BLaER1 (cell line): ENCODE data around the gene KIRREL3.

Source experiments
- H3K27ac ChIP-seq: shearing (Covaris generic); formaldehyde crosslinking; 2 replicates; pipeline ENCODE4 v1.8.1; 2022
- H3K27me3 ChIP-seq: shearing (Covaris generic); formaldehyde crosslinking; 2 replicates; pipeline ENCODE4 v1.8.1; 2022
- H3K36me3 ChIP-seq: shearing (Covaris generic); formaldehyde crosslinking; 2 replicates; pipeline ENCODE4 v1.8.1; 2022
- H3K4me1 ChIP-seq: shearing (Covaris generic); formaldehyde crosslinking; 2 replicates; pipeline ENCODE4 v1.8.1; 2022
- H3K4me2 ChIP-seq: shearing (Covaris generic); formaldehyde crosslinking; 2 replicates; pipeline ENCODE4 v1.8.1; 2022
- H3K4me3 ChIP-seq: shearing (Covaris generic); formaldehyde crosslinking; 2 replicates; pipeline ENCODE4 v1.8.1; 2022
- H3K9ac ChIP-seq: shearing (Covaris generic); formaldehyde crosslinking; 2 replicates; pipeline ENCODE4 v1.8.1; 2022
- H3K9me3 ChIP-seq: shearing (Covaris generic); formaldehyde crosslinking; 2 replicates; pipeline ENCODE4 v1.8.1; 2022
- H4K20me1 ChIP-seq: shearing (Covaris generic); formaldehyde crosslinking; 2 replicates; pipeline ENCODE4 v1.8.1; 2022
- Cebpa-rat ChIP-seq: shearing (Covaris generic); IDR thresholded peaks from 2 replicates; pipeline ENCODE4 v1.8.1; 2022

KIRREL3 gene

GRCh38 chr11:126640186-126640585 lies 360.4 kb downstream of the KIRREL3 start:
- Histone ChIP-seq H3K4me1 (no peaks in the 10 kb centered on the region), H3K9ac (no peak overlapping the region), H3K4me2 (no peak overlapping the region), H3K36me3 (no peaks in the 10 kb centered on the region), H3K4me3 (no peak overlapping the region), H3K9me3 (no peaks in the 10 kb centered on the region), H4K20me1 (no peaks in the 10 kb centered on the region), H3K27me3 (no peaks in the 10 kb centered on the region), H3K27ac (no peak overlapping the region)
- no peak for TF ChIP-seq Cebpa-rat

- H3K4me1 ChIP-seq = no peaks in the 10 kb centered on the region
- H3K27me3 ChIP-seq = no peaks in the 10 kb centered on the region
- H3K27ac ChIP-seq = no peak overlapping the region
- no peaks in the 10 kb centered on the region for H3K36me3 ChIP-seq
- H4K20me1 ChIP-seq = no peaks in the 10 kb centered on the region
- no peak overlapping the region for H3K9ac ChIP-seq
- no peak overlapping the region for H3K4me2 ChIP-seq
- H3K9me3 ChIP-seq = no peaks in the 10 kb centered on the region
- no peak overlapping the region for H3K4me3 ChIP-seq
- TF ChIP-seq Cebpa-rat = no peak
These were observed 360.9 kb downstream of the KIRREL3 start for GRCh38 chr11:126639692-126640091.

DNA sequence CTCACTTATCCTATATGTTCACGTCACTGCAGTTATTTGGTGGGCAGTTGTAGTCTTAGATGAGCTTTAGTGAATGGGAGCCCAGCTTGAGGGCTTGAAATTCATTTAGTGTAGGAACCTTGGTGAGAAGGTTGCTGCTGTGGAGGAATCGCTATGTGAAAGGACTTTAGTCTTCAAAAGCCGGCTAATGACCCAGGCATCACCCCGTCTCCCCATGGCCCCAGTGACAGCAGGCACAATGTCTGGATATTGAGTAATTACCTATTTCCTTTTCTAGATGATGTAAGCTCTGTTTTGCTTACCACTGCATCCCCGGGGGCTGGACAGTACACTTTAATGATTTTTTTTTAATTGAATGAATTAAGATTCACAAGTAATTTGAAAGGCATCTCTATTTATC lies 361.9 kb downstream of the KIRREL3 start:
- no peaks in the 10 kb centered on the region for H3K36me3 ChIP-seq
- H3K27ac ChIP-seq = no peak overlapping the region
- H4K20me1 ChIP-seq = no peaks in the 10 kb centered on the region
- no peaks in the 10 kb centered on the region for H3K9me3 ChIP-seq
- no peak overlapping the region for H3K9ac ChIP-seq
- H3K4me1 ChIP-seq = no peaks in the 10 kb centered on the region
- no peak overlapping the region for H3K4me3 ChIP-seq
- no peak overlapping the region for H3K4me2 ChIP-seq
- TF ChIP-seq Cebpa-rat = no peak
- H3K27me3 ChIP-seq = no peaks in the 10 kb centered on the region

- Histone ChIP-seq H4K20me1 (no peaks in the 10 kb centered on the region), H3K27ac (no peak overlapping the region), H3K9me3 (no peaks in the 10 kb centered on the region), H3K4me3 (no peak overlapping the region), H3K27me3 (no peaks in the 10 kb centered on the region), H3K9ac (no peak overlapping the region), H3K4me1 (no peaks in the 10 kb centered on the region), H3K36me3 (no peaks in the 10 kb centered on the region), H3K4me2 (no peak overlapping the region)
- no peak for TF ChIP-seq Cebpa-rat
These were observed 362.8 kb downstream of the KIRREL3 start for GRCh38 chr11:126637795-126638175.

- TF ChIP-seq Cebpa-rat = no peak
- no peak overlapping the region for H3K9ac ChIP-seq
- H3K27ac ChIP-seq = no peak overlapping the region
- H3K4me3 ChIP-seq = no peak overlapping the region
- H3K4me2 ChIP-seq = no peak overlapping the region
- no peaks in the 10 kb centered on the region for H3K36me3 ChIP-seq
- H3K4me1 ChIP-seq = peaks cover 4% of the 10 kb centered on the region
- H3K27me3 ChIP-seq = no peaks in the 10 kb centered on the region
- no peaks in the 10 kb centered on the region for H3K9me3 ChIP-seq
- H4K20me1 ChIP-seq = no peaks in the 10 kb centered on the region
These were observed 363.4 kb downstream of the KIRREL3 start for GRCh38 chr11:126636911-126637794.

- Histone ChIP-seq H3K4me3 (no peak overlapping the region), H3K36me3 (no peaks in the 10 kb centered on the region), H4K20me1 (no peaks in the 10 kb centered on the region), H3K4me2 (no peak overlapping the region), H3K27me3 (no peaks in the 10 kb centered on the region), H3K4me1 (peaks cover 16% of the 10 kb centered on the region), H3K9ac (no peak overlapping the region), H3K27ac (no peak overlapping the region), H3K9me3 (no peaks in the 10 kb centered on the region)
- TF ChIP-seq Cebpa-rat = no peak
These were observed 365.1 kb downstream of the KIRREL3 start for GRCh38 chr11:126635511-126635910.

DNA sequence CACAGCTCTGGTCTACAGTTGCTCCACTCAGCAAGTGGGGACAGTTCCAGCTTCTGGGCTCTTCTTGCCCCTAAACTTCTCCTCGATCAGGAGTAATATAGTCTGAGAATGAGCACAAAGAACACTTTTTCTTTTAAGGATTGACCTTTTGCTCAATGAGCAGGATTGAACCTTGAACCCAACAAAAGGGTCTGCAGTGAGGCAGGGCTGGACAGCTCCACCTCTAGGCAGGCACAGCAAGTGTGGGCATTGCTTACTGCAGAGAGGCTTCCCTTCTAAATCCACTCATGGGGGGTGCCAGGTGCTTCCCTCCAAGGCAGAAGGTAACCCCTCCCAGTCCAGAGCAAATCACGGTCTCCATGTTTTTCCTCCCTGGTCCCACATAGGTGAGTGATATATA lies 365.6 kb downstream of the KIRREL3 start:
- Histone ChIP-seq H3K4me3 (no peak overlapping the region), H3K4me1 (peaks cover 17% of the 10 kb centered on the region), H4K20me1 (no peaks in the 10 kb centered on the region), H3K27me3 (no peaks in the 10 kb centered on the region), H3K27ac (no peak overlapping the region), H3K9me3 (no peaks in the 10 kb centered on the region), H3K9ac (no peak overlapping the region), H3K4me2 (no peak overlapping the region), H3K36me3 (no peaks in the 10 kb centered on the region)
- TF ChIP-seq Cebpa-rat = no peak

GRCh38 chr11:126633330-126633729 lies 367.2 kb downstream of the KIRREL3 start:
- Histone ChIP-seq H3K9ac (no peak overlapping the region), H3K27me3 (no peaks in the 10 kb centered on the region), H3K4me1 (peaks cover 34% of the 10 kb centered on the region), H3K27ac (no peak overlapping the region), H4K20me1 (no peaks in the 10 kb centered on the region), H3K9me3 (no peaks in the 10 kb centered on the region), H3K4me3 (no peak overlapping the region), H3K4me2 (no peak overlapping the region), H3K36me3 (no peaks in the 10 kb centered on the region)
- TF ChIP-seq Cebpa-rat = no peak

DNA sequence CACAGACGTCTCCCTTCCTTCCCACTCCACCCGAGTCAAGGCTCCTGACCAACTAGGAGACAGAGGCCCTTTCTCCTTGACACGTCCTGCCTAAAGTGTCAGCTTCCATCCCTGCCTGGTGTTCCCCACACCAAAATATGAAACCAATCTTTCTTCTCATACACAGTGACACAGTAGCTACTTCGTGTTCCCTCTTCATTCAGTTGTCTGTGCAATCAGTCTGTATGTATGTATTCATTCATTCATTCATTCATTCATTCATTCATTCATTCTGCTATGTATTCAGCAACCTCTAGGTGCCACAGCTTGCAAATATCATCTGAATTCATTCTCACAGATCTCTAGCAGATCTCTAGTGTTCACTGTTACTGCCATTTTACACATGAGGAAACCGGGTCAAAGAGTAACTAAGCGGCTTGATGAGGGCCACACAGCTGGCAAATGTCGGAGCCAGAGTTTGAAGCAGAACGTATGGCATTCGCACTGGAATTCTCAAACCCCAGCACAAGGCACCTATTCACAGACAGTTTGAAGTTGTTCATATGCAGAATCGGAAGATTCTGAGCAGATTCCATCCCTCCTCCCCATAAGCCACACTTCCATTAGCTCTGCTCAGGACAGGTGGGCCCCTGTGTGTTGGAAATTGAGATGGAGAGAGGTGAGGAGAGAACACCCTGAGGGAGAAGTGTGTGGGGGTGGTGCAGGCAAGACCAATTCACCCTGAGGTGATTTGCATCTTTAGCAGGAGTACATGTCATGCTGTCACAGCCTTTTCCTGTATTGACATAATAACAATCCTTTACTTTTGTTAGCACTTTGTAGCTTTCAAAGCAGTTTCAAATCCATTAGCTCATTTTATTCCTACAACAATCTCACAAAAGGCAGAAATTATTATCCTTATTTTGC lies 369.4 kb downstream of the KIRREL3 start:
- H3K4me3 ChIP-seq = no peak overlapping the region
- no peak for TF ChIP-seq Cebpa-rat
- peaks cover 40% of the 10 kb centered on the region for H3K4me1 ChIP-seq
- no peaks in the 10 kb centered on the region for H3K36me3 ChIP-seq
- H3K9me3 ChIP-seq = no peaks in the 10 kb centered on the region
- no peaks in the 10 kb centered on the region for H4K20me1 ChIP-seq
- H3K9ac ChIP-seq = no peak overlapping the region
- no peaks in the 10 kb centered on the region for H3K27me3 ChIP-seq
- H3K27ac ChIP-seq = no peak overlapping the region
- H3K4me2 ChIP-seq = peak overlapping the region; percentile 40

DNA sequence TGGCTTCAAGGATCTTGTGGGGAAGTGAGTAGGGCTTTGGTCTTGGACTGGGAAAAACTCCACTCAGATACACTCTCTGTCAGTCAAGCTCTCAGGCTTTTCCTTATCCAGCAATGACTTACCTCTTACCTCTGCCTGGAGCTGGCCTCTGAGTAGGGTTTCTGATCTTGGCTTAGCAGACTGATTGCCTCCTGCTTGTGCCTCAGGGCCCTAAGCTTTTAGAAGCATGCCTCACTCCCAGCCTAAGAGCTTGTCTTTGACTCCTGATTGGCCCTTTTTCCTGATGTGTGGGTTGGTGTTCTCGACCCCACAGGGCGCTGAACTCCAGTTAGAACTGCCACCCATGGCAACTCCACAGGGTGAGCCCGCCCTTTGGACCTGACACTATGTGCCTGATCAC lies 370.1 kb downstream of the KIRREL3 start:
- no peaks in the 10 kb centered on the region for H3K36me3 ChIP-seq
- peaks cover 40% of the 10 kb centered on the region for H3K4me1 ChIP-seq
- no peaks in the 10 kb centered on the region for H3K9me3 ChIP-seq
- H3K27ac ChIP-seq = no peak overlapping the region
- H3K4me2 ChIP-seq = no peak overlapping the region
- no peak overlapping the region for H3K4me3 ChIP-seq
- TF ChIP-seq Cebpa-rat = no peak
- H3K9ac ChIP-seq = no peak overlapping the region
- H3K27me3 ChIP-seq = no peaks in the 10 kb centered on the region
- H4K20me1 ChIP-seq = no peaks in the 10 kb centered on the region
